Mesendoderm (in vitro differentiated cells): ENCODE data around the gene FAM131C.
"Not testable (repeated sequence)": the region's sequence is repeated elsewhere in the genome, so short reads cannot be mapped to it uniquely, and the experiment has no call there.

Source experiments
- DNase-seq: peaks from one replicate; pipeline ENCODE4 v3.0.0; 2013
- H2AK5ac ChIP-seq: 2 replicates; pipeline ENCODE4 v1.6.1; 2013; ENCODE audit warnings: low read length, inconsistent platforms
- H2BK120ac ChIP-seq: 2 replicates; pipeline ENCODE4 v1.6.1; 2013; ENCODE audit warnings: low read depth, mild to moderate bottlenecking, low read length, moderate library complexity, mixed read lengths
- H2BK15ac ChIP-seq: replicated peaks from 2 replicates; pipeline ENCODE4 v1.6.1; 2013; ENCODE audit warnings: low read depth, mild to moderate bottlenecking, moderate library complexity
- H2BK5ac ChIP-seq: 2 replicates; pipeline ENCODE4 v1.6.1; 2013; ENCODE audit warnings: low read length, inconsistent platforms
- H3K18ac ChIP-seq: 2 replicates; pipeline ENCODE4 v1.6.1; 2013; ENCODE audit warnings: mild to moderate bottlenecking, low read length, mixed read lengths
- H3K23ac ChIP-seq: one replicate; pipeline ENCODE4 v1.6.1; 2013; ENCODE audit warnings: low read length
- H3K27ac ChIP-seq: 2 replicates; pipeline ENCODE4 v1.5.1; 2013; ENCODE audit warnings: low read depth, mild to moderate bottlenecking, inconsistent platforms, low read length, moderate library complexity
- H3K27me3 ChIP-seq: 2 replicates; pipeline ENCODE4 v1.6.1; 2013; ENCODE audit warnings: low read length, control low read depth, mild to moderate bottlenecking, inconsistent platforms; ENCODE audit not compliant: insufficient read depth, poor library complexity
- H3K36me3 ChIP-seq: 2 replicates; pipeline ENCODE4 v1.6.1; 2013; ENCODE audit warnings: low read length, inconsistent platforms; ENCODE audit not compliant: control insufficient read depth, insufficient read depth
- H3K4ac ChIP-seq: one replicate; pipeline ENCODE4 v1.6.1; 2013; ENCODE audit warnings: low read depth, mild to moderate bottlenecking, low read length, moderate library complexity
- H3K4me1 ChIP-seq: 2 replicates; pipeline ENCODE4 v1.6.1; 2013; ENCODE audit warnings: low read depth, low read length, inconsistent platforms; ENCODE audit not compliant: control insufficient read depth
- H3K4me2 ChIP-seq: 2 replicates; pipeline ENCODE4 v1.6.1; 2013; ENCODE audit warnings: low read length
- H3K4me3 ChIP-seq: 2 replicates; pipeline ENCODE4 v1.5.1; 2013; ENCODE audit warnings: mild to moderate bottlenecking, low read length
- H3K56ac ChIP-seq: one replicate; pipeline ENCODE4 v1.6.1; 2013; ENCODE audit warnings: low read length
- H3K79me1 ChIP-seq: 2 replicates; pipeline ENCODE4 v1.6.1; 2013; ENCODE audit warnings: low read length, inconsistent platforms
- H3K79me2 ChIP-seq: 2 replicates; pipeline ENCODE4 v1.6.1; 2013; ENCODE audit warnings: mild to moderate bottlenecking, low read length; ENCODE audit not compliant: control insufficient read depth, insufficient read depth
- H3K9ac ChIP-seq: 2 replicates; pipeline ENCODE4 v1.6.1; 2013; ENCODE audit warnings: low read length, inconsistent platforms
- H4K5ac ChIP-seq: one replicate; pipeline ENCODE4 v1.6.1; 2013; ENCODE audit warnings: low read length
- H4K8ac ChIP-seq: one replicate; pipeline ENCODE4 v1.6.1; 2013; ENCODE audit warnings: low read depth, mild to moderate bottlenecking, control low read depth, low read length, moderate library complexity
- WGBS: extraction: QIAGEN DNeasy Blood & Tissue Kit; methylation state at CpG from one replicate; pipeline ENCODE4 v1.1.7; 2013; ENCODE audit warnings: low lambda C conversion rate, missing lambda C conversion rate; ENCODE audit not compliant: insufficient coverage; ENCODE audit errors: extremely low coverage; 5-methylcytosine and 5-hydroxymethylcytosine counted together

FAM131C gene

GRCh38 chr1:16054598-16055540 is 18.6 kb downstream of the FAM131C start:
- no peaks in the 10 kb centered on the region for H3K36me3 ChIP-seq
- WGBS = no CpG with 5 or more reads among the region's 7 CpGs
- H3K4me2 ChIP-seq = no peak overlapping the region
- H3K23ac ChIP-seq = no peak overlapping the region
- H3K27me3 ChIP-seq = no peaks in the 10 kb centered on the region
- H4K8ac ChIP-seq = no peak overlapping the region
- no peak overlapping the region for H3K4me3 ChIP-seq
- no peak overlapping the region for H2BK120ac ChIP-seq
- no peaks in the 10 kb centered on the region for H3K4me1 ChIP-seq
- H3K79me1 ChIP-seq = no peaks in the 10 kb centered on the region
- H3K56ac ChIP-seq = no peak overlapping the region
- no peak overlapping the region for H4K5ac ChIP-seq
- H3K4ac ChIP-seq = no peak overlapping the region
- H2BK15ac ChIP-seq = no peak overlapping the region
- no peak overlapping the region for H2AK5ac ChIP-seq
- no peak overlapping the region for H2BK5ac ChIP-seq
- no peak for DNase-seq
- H3K9ac ChIP-seq = no peak overlapping the region
- H3K27ac ChIP-seq = no peak overlapping the region
- H3K18ac ChIP-seq = no peak overlapping the region
- no peaks in the 10 kb centered on the region for H3K79me2 ChIP-seq

DNA sequence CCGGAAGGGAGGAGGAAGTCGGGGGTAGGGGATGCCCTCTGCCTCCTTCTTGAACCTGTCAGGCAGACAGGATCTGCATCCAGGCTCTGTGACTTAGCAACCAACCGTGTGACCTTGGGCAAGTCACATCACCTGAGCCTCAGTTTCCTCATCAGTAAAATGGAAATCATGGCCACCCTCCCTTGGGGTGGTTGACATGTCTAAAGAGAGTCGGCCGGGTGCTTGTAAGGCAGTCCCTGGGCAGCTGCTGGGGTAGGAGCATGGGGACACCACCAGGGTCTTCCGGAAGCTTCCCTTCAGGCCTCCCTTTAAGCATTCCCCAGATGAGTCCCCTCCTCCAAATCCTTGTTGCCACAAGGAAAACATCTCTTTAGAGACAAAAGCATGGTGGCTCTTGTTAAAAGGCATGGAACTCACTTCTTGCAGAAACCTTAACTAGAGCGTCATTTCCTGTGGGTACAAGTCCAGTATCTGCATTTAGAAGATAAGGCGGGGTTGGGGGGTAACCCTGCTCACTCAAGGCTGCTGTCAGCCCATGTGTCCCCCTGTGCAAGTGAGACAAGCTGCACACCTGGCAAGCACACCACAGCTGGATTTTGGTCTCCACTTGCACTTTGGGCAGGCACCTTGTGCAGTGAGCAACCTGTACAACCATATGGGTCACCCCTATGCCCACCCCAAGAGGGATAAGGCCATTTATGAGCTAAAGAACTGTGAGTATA is 19.5 kb downstream of the FAM131C start:
- no peak overlapping the region for H3K23ac ChIP-seq
- H3K79me1 ChIP-seq = no peaks in the 10 kb centered on the region
- H2AK5ac ChIP-seq = no peak overlapping the region
- H3K4me1 ChIP-seq = no peaks in the 10 kb centered on the region
- H2BK120ac ChIP-seq = no peak overlapping the region
- no peak overlapping the region for H3K4me3 ChIP-seq
- H4K5ac ChIP-seq = no peak overlapping the region
- no peaks in the 10 kb centered on the region for H3K36me3 ChIP-seq
- H4K8ac ChIP-seq = no peak overlapping the region
- H3K18ac ChIP-seq = no peak overlapping the region
- no peak overlapping the region for H3K56ac ChIP-seq
- H3K4me2 ChIP-seq = no peak overlapping the region
- DNase-seq = no peak
- H3K79me2 ChIP-seq = no peaks in the 10 kb centered on the region
- H3K27me3 ChIP-seq = no peaks in the 10 kb centered on the region
- H2BK5ac ChIP-seq = no peak overlapping the region
- no peak overlapping the region for H3K27ac ChIP-seq
- H3K4ac ChIP-seq = no peak overlapping the region
- no CpG with 5 or more reads among the region's 8 CpGs for WGBS
- H3K9ac ChIP-seq = no peak overlapping the region
- H2BK15ac ChIP-seq = no peak overlapping the region

GRCh38 chr1:16051949-16052348 is 21.5 kb downstream of the FAM131C start:
- H3K4ac ChIP-seq, H3K36me3 ChIP-seq, H3K56ac ChIP-seq, H3K27ac ChIP-seq, H4K5ac ChIP-seq, H3K79me1 ChIP-seq, H3K23ac ChIP-seq, H3K4me1 ChIP-seq, H4K8ac ChIP-seq, H2AK5ac ChIP-seq, H3K4me2 ChIP-seq, H2BK5ac ChIP-seq, H3K27me3 ChIP-seq, DNase-seq, H2BK15ac ChIP-seq, H3K79me2 ChIP-seq, H3K9ac ChIP-seq, H3K4me3 ChIP-seq, H3K18ac ChIP-seq, H2BK120ac ChIP-seq: not testable (repeated sequence)
- no CpG with 5 or more reads among the region's 12 CpGs for WGBS

- Histone ChIP-seq H3K4me1 (no peaks in the 10 kb centered on the region), H3K4ac (no peak overlapping the region), H3K4me2 (no peak overlapping the region), H3K27me3 (no peaks in the 10 kb centered on the region), H3K27ac (no peak overlapping the region), H3K4me3 (no peak overlapping the region), H3K23ac (no peak overlapping the region), H4K5ac (no peak overlapping the region), H3K9ac (no peak overlapping the region), H2BK15ac (no peak overlapping the region), H3K79me2 (no peaks in the 10 kb centered on the region), H2BK120ac (no peak overlapping the region), H3K18ac (no peak overlapping the region), H3K36me3 (no peaks in the 10 kb centered on the region), H3K56ac (no peak overlapping the region), H2BK5ac (no peak overlapping the region), H4K8ac (no peak overlapping the region), H3K79me1 (no peaks in the 10 kb centered on the region), H2AK5ac (no peak overlapping the region)
- no CpG with 5 or more reads among the region's 3 CpGs for WGBS
- no peak for DNase-seq
Observed at GRCh38 chr1:16051039-16051438, 22.4 kb downstream of the FAM131C start.

- no peak overlapping the region for H3K4me3 ChIP-seq
- WGBS = no CpG with 5 or more reads among the region's 7 CpGs
- H2BK5ac ChIP-seq = no peak overlapping the region
Observed at GRCh38 chr1:16050328-16050727, 23.1 kb downstream of the FAM131C start.

More at GRCh38 chr1:16050328-16050727, 23.1 kb downstream of the FAM131C start:
- no peaks in the 10 kb centered on the region for H3K79me2 ChIP-seq
- H3K79me1 ChIP-seq = no peaks in the 10 kb centered on the region
- no peak overlapping the region for H4K5ac ChIP-seq
- no peak overlapping the region for H3K4me2 ChIP-seq
- H3K4ac ChIP-seq = no peak overlapping the region
- no peaks in the 10 kb centered on the region for H3K4me1 ChIP-seq
- H3K9ac ChIP-seq = no peak overlapping the region
- H3K27me3 ChIP-seq = no peaks in the 10 kb centered on the region
- H3K36me3 ChIP-seq = no peaks in the 10 kb centered on the region
- no peak overlapping the region for H3K23ac ChIP-seq
- no peak overlapping the region for H3K27ac ChIP-seq
- H2BK120ac ChIP-seq = no peak overlapping the region
- DNase-seq = peak; percentile 41
- no peak overlapping the region for H3K18ac ChIP-seq
- H2AK5ac ChIP-seq = no peak overlapping the region
- H3K56ac ChIP-seq = no peak overlapping the region
- no peak overlapping the region for H4K8ac ChIP-seq
- no peak overlapping the region for H2BK15ac ChIP-seq
